ENCODE measurements around the gene SNX17. TPM values are rescaled to one million over a fixed set of nuclear protein-coding genes. Genes with fewer than 3 reads are reported as not detected.

Gene SNX17
- total and polyA plus RNA-seq, 2 of the 13 experiments (the other 11 are each of a cell fraction or from before 2014, with no cell fraction given), result 75.0 to 109 TPM

- TF ChIP-seq SETDB1 (CRISPR knock-in tag; IDR thresholded peaks at IDR 0.05; ENCODE audit: borderline replicate concordance) (no peak), EHMT2 (IDR thresholded peaks at IDR 0.05; ENCODE audit: borderline replicate concordance, low read depth, low read length) (no peak), KMT2B (CRISPR knock-in tag; IDR thresholded peaks at IDR 0.05) (peak; percentile 77), POGZ (CRISPR knock-in tag; IDR thresholded peaks at IDR 0.05) (peak; percentile 74), ARNT2 (CRISPR knock-in tag; IDR thresholded peaks at IDR 0.05; ENCODE audit: low read depth) (peak; percentile 85), PATZ1 (CRISPR knock-in tag; IDR thresholded peaks at IDR 0.05) (peak; percentile 46), NCOA2 (CRISPR knock-in tag; IDR thresholded peaks at IDR 0.05) (peak; percentile 78), ZNF317 (CRISPR knock-in tag; IDR thresholded peaks at IDR 0.05) (peak; percentile 45; the same call in 1 of the 2 replicates), ARID3A (IDR thresholded peaks at IDR 0.05; ENCODE audit: low read depth, low read length) (peak; percentile 87), SIX1 (CRISPR knock-in tag; IDR thresholded peaks at IDR 0.05; ENCODE audit: borderline replicate concordance) (peak; percentile 87; the same call in 1 of the 2 replicates), ZNF441 (CRISPR knock-in tag; IDR thresholded peaks at IDR 0.05; ENCODE audit: borderline replicate concordance) (peak; percentile 67; the same call in 1 of the 2 replicates), ZNF205 (CRISPR knock-in tag; IDR thresholded peaks at IDR 0.05) (peak; percentile 79; the same call in 1 of the 2 replicates), REPIN1 (CRISPR knock-in tag; IDR thresholded peaks at IDR 0.05; ENCODE audit: borderline replicate concordance, low read depth) (peak; percentile 83; the same call in 1 of the 2 replicates), POLR2G (IDR thresholded peaks at IDR 0.05; ENCODE audit: low read depth, low read length) (peak; percentile 72), ZNF580 (CRISPR knock-in tag; IDR thresholded peaks at IDR 0.05; ENCODE audit: borderline replicate concordance, low read depth) (peak; percentile 80; the same call in 1 of the 2 replicates), SPEN (CRISPR knock-in tag; IDR thresholded peaks at IDR 0.05; ENCODE audit: low read depth) (peak; percentile 93), ZFY (CRISPR knock-in tag; IDR thresholded peaks at IDR 0.05) (peak; percentile 85), ZNF576 (CRISPR knock-in tag; IDR thresholded peaks at IDR 0.05) (no peak), FOXK2 (IDR thresholded peaks at IDR 0.05) (peak; percentile 70; the same call in 1 of the 2 replicates), ETV5 (CRISPR knock-in tag; IDR thresholded peaks at IDR 0.05; ENCODE audit: borderline replicate concordance) (peak; percentile 88; the same call in 1 of the 2 replicates), DNMT3B (CRISPR knock-in tag; conservative IDR thresholded peaks at IDR 0.05) (peak; percentile 89), ARNTL (CRISPR knock-in tag; IDR thresholded peaks at IDR 0.05) (peak; percentile 76), FOXJ3 (CRISPR knock-in tag; IDR thresholded peaks at IDR 0.05; ENCODE audit: borderline replicate concordance) (0 out of 2 replicates have a peak, but pooled peaks have one; percentile 28), NFKBIZ (CRISPR knock-in tag; IDR thresholded peaks at IDR 0.05) (peak; percentile 23; the same call in 1 of the 2 replicates), GABPB1 (CRISPR knock-in tag; IDR thresholded peaks at IDR 0.05) (peak; percentile 60), RARA (CRISPR knock-in tag; IDR thresholded peaks at IDR 0.05) (peak; percentile 64), ZMAT3 (CRISPR knock-in tag; conservative IDR thresholded peaks at IDR 0.05) (peak; percentile 83; the same call in 1 of the 2 replicates), STAT5B (CRISPR knock-in tag; IDR thresholded peaks at IDR 0.05) (no peak)
Observed at GRCh38 chr2:27320958-27321543, 49.4 kb upstream of the SNX17 start (continued).

All from HepG2 (cell line).